UCSD-AML1 (cell line): ENCODE data around the gene ETNPPL.

ENCODE experiments used
- DNase-seq: peaks from one replicate; lab custom pipeline; 2025; ENCODE audit not compliant: unreplicated experiment; lab: John Stamatoyannopoulos, UW

Gene ETNPPL

GRCh38 chr4:108702960-108703359, 59.9 kb downstream of the ETNPPL start:
- DNase-seq, result no peak

- no peak for DNase-seq
These were observed 62.6 kb downstream of the ETNPPL start for GRCh38 chr4:108700081-108700757.

GRCh38 chr4:108696160-108696559, 66.7 kb downstream of the ETNPPL start:
- no peak for DNase-seq

- DNase-seq, result no peak
These were observed 67.8 kb downstream of the ETNPPL start for GRCh38 chr4:108695062-108695461.

GRCh38 chr4:108694423-108694822, 68.4 kb downstream of the ETNPPL start:
- no peak for DNase-seq

GRCh38 chr4:108693819-108694218, 69.0 kb downstream of the ETNPPL start:
- no peak for DNase-seq

GRCh38 chr4:108693211-108693610, 69.6 kb downstream of the ETNPPL start:
- DNase-seq, result no peak
